Spleen (tissue), 11 donors: ENCODE measurements around the gene EPN3. TPM values are rescaled to one million over a fixed set of nuclear protein-coding genes. Genes with fewer than 3 reads are reported as not detected.

ENCODE experiments used
- DNase-seq: peaks from one replicate; pipeline ENCODE4 v3.0.0-alpha.2; 2020
- H3K27ac ChIP-seq, 8 donors: fragments of 200-600 bp; sonication (generic) in 7 of 8; 1 replicate in 4 of 8; 2 replicates in 4 of 8; pipeline versions ENCODE4 v1.5.0 to v1.8.0; 2016 to 2021; ENCODE audit warnings: inconsistent platforms in 4 of 8, mild to moderate bottlenecking in 4 of 8, moderate library complexity in 1 of 8
- H3K27me3 ChIP-seq, 7 donors: fragments of 200-600 bp; sonication (generic) in 6 of 7; replicated peaks in 1 of 7; 1 replicate in 4 of 7; 2 replicates in 3 of 7; pipeline versions ENCODE4 v1.5.0 to v1.8.0; 2016 to 2021; ENCODE audit warnings: inconsistent platforms in 3 of 7, mild to moderate bottlenecking in 1 of 7
- H3K36me3 ChIP-seq, 6 donors: fragments of 200-600 bp; sonication (generic) in 5 of 6; 1 replicate in 4 of 6; 2 replicates in 2 of 6; pipeline versions ENCODE4 v1.5.0 to v1.8.0; 2016 to 2021; ENCODE audit warnings: inconsistent platforms in 2 of 6
- H3K4me1 ChIP-seq, 6 donors: fragments of 200-600 bp; sonication (generic) in 5 of 6; 1 replicate in 3 of 6; 2 replicates in 3 of 6; pipeline versions ENCODE4 v1.5.0 to v1.8.0; 2016 to 2021; ENCODE audit warnings: inconsistent platforms in 3 of 6
- H3K4me3 ChIP-seq, 8 donors: fragments of 200-600 bp; sonication (generic) in 7 of 8; 1 replicate in 4 of 8; 2 replicates in 4 of 8; pipeline versions ENCODE4 v1.5.0 to v1.8.0; 2016 to 2021; ENCODE audit warnings: inconsistent platforms in 4 of 8, mild to moderate bottlenecking in 4 of 8, moderate library complexity in 2 of 8
- H3K9me3 ChIP-seq, 8 donors: fragments of 200-600 bp; sonication (generic) in 7 of 8; 1 replicate in 4 of 8; 2 replicates in 4 of 8; pipeline versions ENCODE4 v1.5.0 to v1.8.0; 2016 to 2021; ENCODE audit warnings: inconsistent platforms in 4 of 8
- CTCF ChIP-seq, 11 experiments: fragments of 200-600 bp in 7 of 11; fragments of 450-650 bp in 4 of 11; sonication (generic) in 4 of 11; IDR thresholded peaks in 8 of 11; conservative IDR thresholded peaks in 3 of 11; 1 replicate in 7 of 11; 2 replicates in 4 of 11; pipeline versions ENCODE4 v1.4.0 to v1.8.0; 2016 to 2021; ENCODE audit warnings: antibody characterized with exemption in 11 of 11, inconsistent platforms in 4 of 11, mild to moderate bottlenecking in 1 of 11
- POLR2A ChIP-seq, 3 donors: fragments of 450-650 bp; IDR thresholded peaks; one replicate each; pipeline ENCODE4 v1.5.1; 2017; ENCODE audit warnings: antibody characterized with exemption in 3 of 3, mild to moderate bottlenecking in 1 of 3
- POLR2AphosphoS5 ChIP-seq, 3 donors: sonication (generic); formaldehyde crosslinking; IDR thresholded peaks; one replicate each; pipeline ENCODE4 v1.5.1; 2017; ENCODE audit warnings: antibody characterized with exemption in 3 of 3
- WGBS, 5 donors: extraction: QIAGEN DNeasy Blood & Tissue Kit in 3 of 5; methylation state at CpG; one replicate each; pipeline versions ENCODE4 v1.1.5 to v1.1.7; 2013 to 2018; 5-methylcytosine and 5-hydroxymethylcytosine counted together
- intact Hi-C: fragments of 100-400 bp; cut with DNase I; formaldehyde crosslinking; loops from one replicate; pipeline ENCODE4 v1.15.0; 2023; ENCODE audit warnings: low total_unique reads
- polyA plus RNA-seq, 3 donors: library from polyadenylated mRNA; stranded (reverse); fragments of 200-250 nt; gene quantifications; one replicate each; pipeline ENCODE4 v1.2.1, GENCODE V29; 2013
- total RNA-seq, 7 donors: library from RNA; depleted of rRNA in 3 of 7; stranded (reverse); fragments of >200 nt in 3 of 7; fragmentation: NEBNext Ultra II Directional in 4 of 7; extraction: Animal tissue kit (Norgen Biotek cat#: 25700) in 4 of 7; gene quantifications; one replicate each; pipeline versions ENCODE4 v1.1.0 to v1.2.1, GENCODE V29; 2016 to 2021
- donor health status: healthy with polysubstance abuse.
- donor health status: DM: no; HTN: no; CAD: no; lungs with moderate emphysema.
- donor health status: DM: no; HTN: no; CAD: no.
- donor health status: Bipolar disorder and iron deficiency.
- donor health status: healthy.
- donor health status: DM: no; HTN: no; CAD: no.
- donor health status: DM: yes; HTN: yes; CAD: no.

EPN3 gene
- total and polyA plus RNA-seq, 10 donors, result 0.02 to 0.16 TPM; not detected in 8

GRCh38 chr17:50505591-50506130 lies 26.9 kb upstream of the EPN3 start:
- TF ChIP-seq POLR2A (IDR thresholded peaks at IDR 0.05) (no peak), POLR2AphosphoS5 (IDR thresholded peaks at IDR 0.05) (no peak), CTCF (IDR thresholded peaks at IDR 0.05 in 8 of 11, conservative IDR thresholded peaks at IDR 0.05 in 3 of 11) (no peak)
- Histone ChIP-seq H3K9me3 (no peaks in the 10 kb centered on the region), H3K36me3 (no peaks in the 10 kb centered on the region), H3K4me1 (peaks cover 0 to 20% (median 13%) of the 10 kb centered on the region in 6 donors), H3K27ac (no peak overlapping the region), H3K27me3 (peaks cover 0 to 14% (median 0%) of the 10 kb centered on the region in 7 donors), H3K4me3 (no peak overlapping the region)
- intact Hi-C loops, result no loop called here
- 48 to 63% (median 56%) methylated on average over 7 of the region's 7 CpGs for WGBS, 5 donors
- DNase-seq, result no peak

GRCh38 chr17:50506298-50506697 lies 26.2 kb upstream of the EPN3 start:
- Histone ChIP-seq H3K9me3 (no peaks in the 10 kb centered on the region), H3K36me3 (no peaks in the 10 kb centered on the region), H3K27ac (no peak overlapping the region), H3K4me3 (no peak overlapping the region), H3K27me3 (peaks cover 0 to 14% (median 0%) of the 10 kb centered on the region in 7 donors), H3K4me1 (peaks cover 0 to 22% (median 13%) of the 10 kb centered on the region in 6 donors)
- intact Hi-C loops, result no loop called here
- no peak for TF ChIP-seq POLR2A (IDR thresholded peaks at IDR 0.05)
- no peak for TF ChIP-seq POLR2AphosphoS5 (IDR thresholded peaks at IDR 0.05)
- TF ChIP-seq CTCF (IDR thresholded peaks at IDR 0.05 in 8 of 11, conservative IDR thresholded peaks at IDR 0.05 in 3 of 11), result no peak
- WGBS, 5 donors, result 76 to 83% (median 81%) methylated on average over 7 of the region's 7 CpGs
- peak; percentile 49 for DNase-seq

- Histone ChIP-seq H3K27ac (peak within 1 kb of the TSS in 7 of 8 donors; percentile 65 to 87 (median 80)), H3K4me1 (peaks cover 0 to 22% (median 13%) of the 10 kb centered on the region in 6 donors), H3K36me3 (no peaks in the 10 kb centered on the region), H3K4me3 (peak within 1 kb of the TSS; percentile 42 to 84 (median 62)), H3K9me3 (no peaks in the 10 kb centered on the region), H3K27me3 (peaks cover 0 to 14% (median 0%) of the 10 kb centered on the region in 7 donors)
- WGBS, 5 donors, result 8 to 21% (median 17%) methylated on average over 12 to 66 of the region's 66 CpGs
- TF ChIP-seq POLR2AphosphoS5 (IDR thresholded peaks at IDR 0.05), result peak; percentile 32 to 78 (median 75)
- peak in 5 of 11 experiments; percentile 19 to 41 (median 23) for TF ChIP-seq CTCF (IDR thresholded peaks at IDR 0.05 in 8 of 11, conservative IDR thresholded peaks at IDR 0.05 in 3 of 11)
- TF ChIP-seq POLR2A (IDR thresholded peaks at IDR 0.05), result no peak
- peak; percentile 93 for DNase-seq
- intact Hi-C loops, result no loop called here
Observed at GRCh38 chr17:50507871-50508572, 24.5 kb upstream of the EPN3 start, which contains the start of gene MYCBPAP. MYCBPAP (plus strand) TSS chr17:50508439; CDS start chr17:50508675, 236 bp downstream.
